GM12873 (cell line): ENCODE data around the gene CDH23.

ENCODE experiments used
- CTCF ChIP-seq: IDR thresholded peaks from 2 replicates; pipeline ENCODE4 v1.5.1; 2012; ENCODE audit warnings: low read depth, mild to moderate bottlenecking, moderate library complexity, low read length, control low read depth; ENCODE audit not compliant: insufficient read depth; ENCODE audit errors: missing control alignments

CDH23 gene

GRCh38 chr10:71457908-71458307, 61.2 kb downstream of the CDH23 start:
- no peak for TF ChIP-seq CTCF

GRCh38 chr10:71458387-71458786, 61.7 kb downstream of the CDH23 start:
- TF ChIP-seq CTCF = no peak

GRCh38 chr10:71459513-71459912, 62.8 kb downstream of the CDH23 start:
- TF ChIP-seq CTCF = no peak

- TF ChIP-seq CTCF = no peak
These were observed 63.9 kb downstream of the CDH23 start for GRCh38 chr10:71460615-71461014.

- TF ChIP-seq CTCF = no peak
These were observed 64.7 kb downstream of the CDH23 start for GRCh38 chr10:71461457-71461856.

- no peak for TF ChIP-seq CTCF
These were observed 65.6 kb downstream of the CDH23 start for GRCh38 chr10:71462062-71462935.

GRCh38 chr10:71463111-71463510, 66.4 kb downstream of the CDH23 start:
- TF ChIP-seq CTCF = no peak
